Measurements from ENCODE around the gene ENSA.
"Not testable (repeated sequence)": the region's sequence is repeated elsewhere in the genome, so short reads cannot be mapped to it uniquely, and the experiment has no call there.

DNA sequence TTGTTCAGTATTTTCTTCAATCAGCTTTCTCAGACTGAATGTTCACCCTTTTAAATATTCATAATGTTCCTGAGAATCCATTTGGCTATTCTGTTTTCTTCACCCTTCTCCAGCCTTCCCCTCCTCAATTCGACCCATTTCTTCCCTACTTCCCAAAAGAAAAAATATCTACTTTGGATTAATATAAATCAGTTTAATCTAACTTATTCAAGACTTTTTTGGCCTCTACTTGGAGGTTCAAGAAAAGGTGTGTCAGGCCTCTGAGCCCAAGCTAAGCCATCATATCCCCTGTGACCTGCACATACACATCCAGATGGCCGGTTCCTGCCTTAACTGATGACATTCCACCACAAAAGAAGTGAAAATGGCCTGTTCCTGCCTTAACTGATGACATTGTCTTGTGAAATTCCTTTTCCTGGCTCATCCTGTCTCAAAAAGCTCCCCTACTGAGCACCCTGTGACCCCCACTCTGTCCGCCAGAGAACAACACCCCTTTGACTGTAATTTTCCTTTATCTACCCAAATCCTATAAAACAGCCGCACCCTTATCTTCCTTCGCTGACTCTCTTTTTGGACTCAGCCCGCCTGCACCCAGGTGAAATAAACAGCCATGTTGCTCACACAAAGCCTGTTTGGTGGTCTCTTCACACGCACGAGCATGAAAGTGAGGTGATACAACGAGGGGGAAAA is 11.9 kb upstream of the ENSA start:
- TF ChIP-seq, protein P1, sequence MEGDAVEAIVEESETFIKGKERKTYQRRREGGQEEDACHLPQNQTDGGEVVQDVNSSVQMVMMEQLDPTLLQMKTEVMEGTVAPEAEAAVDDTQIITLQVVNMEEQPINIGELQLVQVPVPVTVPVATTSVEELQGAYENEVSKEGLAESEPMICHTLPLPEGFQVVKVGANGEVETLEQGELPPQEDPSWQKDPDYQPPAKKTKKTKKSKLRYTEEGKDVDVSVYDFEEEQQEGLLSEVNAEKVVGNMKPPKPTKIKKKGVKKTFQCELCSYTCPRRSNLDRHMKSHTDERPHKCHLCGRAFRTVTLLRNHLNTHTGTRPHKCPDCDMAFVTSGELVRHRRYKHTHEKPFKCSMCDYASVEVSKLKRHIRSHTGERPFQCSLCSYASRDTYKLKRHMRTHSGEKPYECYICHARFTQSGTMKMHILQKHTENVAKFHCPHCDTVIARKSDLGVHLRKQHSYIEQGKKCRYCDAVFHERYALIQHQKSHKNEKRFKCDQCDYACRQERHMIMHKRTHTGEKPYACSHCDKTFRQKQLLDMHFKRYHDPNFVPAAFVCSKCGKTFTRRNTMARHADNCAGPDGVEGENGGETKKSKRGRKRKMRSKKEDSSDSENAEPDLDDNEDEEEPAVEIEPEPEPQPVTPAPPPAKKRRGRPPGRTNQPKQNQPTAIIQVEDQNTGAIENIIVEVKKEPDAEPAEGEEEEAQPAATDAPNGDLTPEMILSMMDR (IDR thresholded peaks at IDR 0.05): not testable (repeated sequence)
- not testable (repeated sequence) for TF ChIP-seq POLR2A (IDR thresholded peaks at IDR 0.05)

Measured in prostate gland (tissue), 2 donors.